ENCODE data around the gene GTPBP10. TPM values are rescaled to one million over a fixed set of nuclear protein-coding genes. Genes with fewer than 3 reads are reported as not detected.

GTPBP10 gene
- total and polyA plus RNA-seq, 2 of the 13 experiments (the other 11 are each of a cell fraction or from before 2014, with no cell fraction given), result 13.3 to 38.7 TPM

DNA sequence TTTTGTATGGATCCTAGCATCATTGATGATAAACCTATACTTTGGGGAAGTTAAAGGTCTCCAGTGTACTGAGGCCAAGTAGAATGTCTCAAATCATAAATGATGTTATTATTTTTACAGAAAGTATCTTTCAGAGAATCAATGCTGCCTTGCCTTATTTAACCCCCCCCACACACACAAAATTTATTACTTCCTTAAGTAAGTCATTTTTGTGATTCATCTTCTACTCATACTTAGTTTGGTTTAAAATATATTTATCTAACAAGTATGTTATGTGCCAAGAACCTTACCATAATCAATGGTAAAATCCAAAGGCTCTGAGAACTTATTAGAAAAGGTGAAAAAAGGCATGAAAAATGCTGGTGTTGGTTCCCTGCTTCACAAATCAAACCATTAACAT lies 37.9 kb downstream of the GTPBP10 start:
- Histone ChIP-seq H4K20me1 (ENCODE audit: insufficient read depth, low read length) (no peaks in the 10 kb centered on the region), H3K79me2 (ENCODE audit: insufficient read depth, low read length) (no peaks in the 10 kb centered on the region), H3K27me3 (ENCODE audit: control insufficient read depth in 1 of 2, insufficient read depth in 2 of 2, low read length in 2 of 2) (no peaks in the 10 kb centered on the region), H3K36me3 (replicated peaks in 1 of 2; ENCODE audit: control insufficient read depth in 1 of 2, insufficient read depth in 2 of 2, low read length in 2 of 2) (peaks cover 4 to 46% of the 10 kb centered on the region in 2 experiments), H3K4me3 (replicated peaks in 1 of 3; ENCODE audit: insufficient read depth in 1 of 3, low read depth in 2 of 3, low read length in 3 of 3) (no peak overlapping the region), H2AFZ (ENCODE audit: low read length) (no peak overlapping the region), H3K9ac (ENCODE audit: insufficient read depth, low read depth, low read length) (no peak overlapping the region), H3K9me3 (ENCODE audit: low read length) (no peaks in the 10 kb centered on the region), H3K4me2 (ENCODE audit: low read depth, low read length) (no peak overlapping the region), H3K27ac (ENCODE audit: extremely low read length, insufficient read depth, low read length) (no peak overlapping the region), H3K4me1 (ENCODE audit: insufficient read depth, low read length) (no peaks in the 10 kb centered on the region)
- in situ Hi-C loops (cut with HindIII; ENCODE audit: extremely low pct_ligation_motif_present, low pct_unique_long_range_greater_than_20kb), result no loop called here
- ATAC-seq (no peak), FAIRE-seq (no peak), DNase-seq (ENCODE audit: low spot score) (no peak)
- POLR2A ChIA-PET, result no interaction called here
- CTCF ChIA-PET (ENCODE audit: low intra/inter-chr PET ratio, low total read pairs), result no interaction called here
- intact Hi-C loops (cut with micrococcal nuclease; ENCODE audit: unreplicated experiment), result no loop called here
- no TSS peak for BruUV-seq (replicated peaks)
- TF ChIP-seq ZFP37 (CRISPR knock-in tag; IDR thresholded peaks at IDR 0.05; ENCODE audit: borderline replicate concordance) (no peak), ZNF75D (CRISPR knock-in tag; IDR thresholded peaks at IDR 0.05; ENCODE audit: borderline replicate concordance) (no peak), ZNF550 (CRISPR knock-in tag; IDR thresholded peaks at IDR 0.05; ENCODE audit: borderline replicate concordance) (no peak), ZNF710 (CRISPR knock-in tag; IDR thresholded peaks at IDR 0.05; ENCODE audit: borderline replicate concordance) (no peak), ZNF264 (CRISPR knock-in tag; IDR thresholded peaks at IDR 0.05) (no peak), MAX (IDR thresholded peaks at IDR 0.05) (no peak), NFE2L1 (CRISPR knock-in tag; IDR thresholded peaks at IDR 0.05; ENCODE audit: borderline replicate concordance) (no peak), ZNF460 (CRISPR knock-in tag; IDR thresholded peaks at IDR 0.05; ENCODE audit: borderline replicate concordance) (no peak), ELF1 (CRISPR knock-in tag; IDR thresholded peaks at IDR 0.05) (no peak), HNRNPLL (IDR thresholded peaks at IDR 0.05; ENCODE audit: low read depth, low read length, poor library complexity, severe bottlenecking) (no peak), ZNF691 (CRISPR knock-in tag; IDR thresholded peaks at IDR 0.05; ENCODE audit: borderline replicate concordance, low read depth) (no peak), SPEN (CRISPR knock-in tag; IDR thresholded peaks at IDR 0.05; ENCODE audit: low read depth) (no peak), ZSCAN29 (CRISPR knock-in tag; conservative IDR thresholded peaks at IDR 0.05) (no peak), ZNF580 (CRISPR knock-in tag; IDR thresholded peaks at IDR 0.05; ENCODE audit: borderline replicate concordance, low read depth) (no peak), DBP (CRISPR knock-in tag; IDR thresholded peaks at IDR 0.05; ENCODE audit: not compliant biosample characterization) (no peak), ZBTB43 (CRISPR knock-in tag; conservative IDR thresholded peaks at IDR 0.05) (no peak)
- TF ChIP-seq, protein P1, sequence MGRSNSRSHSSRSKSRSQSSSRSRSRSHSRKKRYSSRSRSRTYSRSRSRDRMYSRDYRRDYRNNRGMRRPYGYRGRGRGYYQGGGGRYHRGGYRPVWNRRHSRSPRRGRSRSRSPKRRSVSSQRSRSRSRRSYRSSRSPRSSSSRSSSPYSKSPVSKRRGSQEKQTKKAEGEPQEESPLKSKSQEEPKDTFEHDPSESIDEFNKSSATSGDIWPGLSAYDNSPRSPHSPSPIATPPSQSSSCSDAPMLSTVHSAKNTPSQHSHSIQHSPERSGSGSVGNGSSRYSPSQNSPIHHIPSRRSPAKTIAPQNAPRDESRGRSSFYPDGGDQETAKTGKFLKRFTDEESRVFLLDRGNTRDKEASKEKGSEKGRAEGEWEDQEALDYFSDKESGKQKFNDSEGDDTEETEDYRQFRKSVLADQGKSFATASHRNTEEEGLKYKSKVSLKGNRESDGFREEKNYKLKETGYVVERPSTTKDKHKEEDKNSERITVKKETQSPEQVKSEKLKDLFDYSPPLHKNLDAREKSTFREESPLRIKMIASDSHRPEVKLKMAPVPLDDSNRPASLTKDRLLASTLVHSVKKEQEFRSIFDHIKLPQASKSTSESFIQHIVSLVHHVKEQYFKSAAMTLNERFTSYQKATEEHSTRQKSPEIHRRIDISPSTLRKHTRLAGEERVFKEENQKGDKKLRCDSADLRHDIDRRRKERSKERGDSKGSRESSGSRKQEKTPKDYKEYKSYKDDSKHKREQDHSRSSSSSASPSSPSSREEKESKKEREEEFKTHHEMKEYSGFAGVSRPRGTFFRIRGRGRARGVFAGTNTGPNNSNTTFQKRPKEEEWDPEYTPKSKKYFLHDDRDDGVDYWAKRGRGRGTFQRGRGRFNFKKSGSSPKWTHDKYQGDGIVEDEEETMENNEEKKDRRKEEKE (IDR thresholded peaks at IDR 0.05), result no peak
